C4-2B (cell line): Measurements from ENCODE around the gene CYP3A7.

ENCODE experiments used
- CTCF ChIP-seq: fragments of 450-650 bp; conservative IDR thresholded peaks from 2 replicates; pipeline ENCODE4 v1.5.1; 2017; ENCODE audit warnings: mild to moderate bottlenecking
- ZFX ChIP-seq: fragments of 450-650 bp; IDR thresholded peaks from 2 replicates; pipeline ENCODE4 v1.6.1; 2017

- no peak for TF ChIP-seq CTCF
- no peak for TF ChIP-seq ZFX
These were observed 41.9 kb downstream of the CYP3A7 start for GRCh38 chr7:99693100-99693426.
